NCI-H2029 treated with DMSO at 0.1 percent for 48 hours (cell line): ENCODE measurements around the gene MAP1B.

Experiments used
- DNase-seq: peaks from one replicate; lab custom pipeline; 2025; lab: John Stamatoyannopoulos, UW

MAP1B gene

DNA sequence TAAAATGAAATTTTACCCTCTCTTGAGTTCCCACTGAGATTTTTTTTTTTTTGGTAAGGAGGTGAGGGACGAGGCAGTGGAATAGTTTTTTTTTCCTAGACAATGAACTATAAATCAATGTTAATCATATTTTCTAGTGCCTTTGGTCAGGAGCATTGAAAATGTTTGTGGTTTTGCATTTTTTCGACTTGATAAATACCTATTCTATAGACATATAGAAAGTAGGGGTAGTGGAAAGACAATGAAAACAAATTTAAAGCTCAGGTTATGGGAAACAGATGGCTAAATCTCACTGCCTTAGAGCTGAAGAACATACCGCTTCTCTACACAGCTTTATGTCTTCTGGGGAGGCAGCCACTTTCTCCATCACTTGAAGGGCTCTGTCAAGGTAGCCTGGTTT is 118.5 kb downstream of the MAP1B start:
- DNase-seq = no peak

DNA sequence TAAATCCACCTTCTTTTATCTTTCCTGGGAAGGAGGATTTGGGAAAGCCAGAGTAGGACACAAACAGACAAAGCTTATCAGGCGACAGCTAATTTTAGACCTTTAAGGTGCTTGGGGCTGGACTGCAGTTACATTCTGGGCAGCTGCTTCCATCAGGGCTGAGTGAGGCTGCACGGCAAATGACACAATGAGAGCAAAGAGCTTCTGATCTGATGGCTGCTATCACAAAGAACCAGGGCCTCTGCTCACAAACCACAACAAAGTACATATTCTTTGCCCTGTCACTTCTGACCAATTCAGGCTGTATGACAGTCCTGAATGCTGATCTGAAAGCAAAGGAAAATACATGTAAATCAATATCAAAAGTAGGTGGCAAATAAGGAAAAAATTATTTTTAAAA is 119.7 kb downstream of the MAP1B start:
- DNase-seq = no peak

DNA sequence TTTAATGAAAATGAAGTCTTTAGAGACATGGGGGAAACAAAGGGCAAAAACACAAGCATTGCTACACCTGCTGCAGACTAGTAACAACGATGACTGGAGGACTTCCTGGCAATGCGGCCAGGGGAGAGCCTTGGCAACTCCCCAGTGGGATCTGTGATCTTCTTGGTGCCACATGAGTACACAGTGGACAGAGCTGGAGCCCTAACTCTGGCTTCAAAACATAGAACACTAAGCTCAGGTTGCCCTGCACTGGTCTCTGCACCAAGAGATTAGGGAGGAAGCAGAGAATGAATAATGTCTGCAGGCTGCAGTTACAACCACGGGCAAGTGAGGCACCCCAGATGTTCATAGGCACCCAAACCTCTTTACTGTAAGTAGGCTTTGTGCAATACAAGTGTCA is 121.7 kb downstream of the MAP1B start:
- peak; percentile 78 for DNase-seq

DNA sequence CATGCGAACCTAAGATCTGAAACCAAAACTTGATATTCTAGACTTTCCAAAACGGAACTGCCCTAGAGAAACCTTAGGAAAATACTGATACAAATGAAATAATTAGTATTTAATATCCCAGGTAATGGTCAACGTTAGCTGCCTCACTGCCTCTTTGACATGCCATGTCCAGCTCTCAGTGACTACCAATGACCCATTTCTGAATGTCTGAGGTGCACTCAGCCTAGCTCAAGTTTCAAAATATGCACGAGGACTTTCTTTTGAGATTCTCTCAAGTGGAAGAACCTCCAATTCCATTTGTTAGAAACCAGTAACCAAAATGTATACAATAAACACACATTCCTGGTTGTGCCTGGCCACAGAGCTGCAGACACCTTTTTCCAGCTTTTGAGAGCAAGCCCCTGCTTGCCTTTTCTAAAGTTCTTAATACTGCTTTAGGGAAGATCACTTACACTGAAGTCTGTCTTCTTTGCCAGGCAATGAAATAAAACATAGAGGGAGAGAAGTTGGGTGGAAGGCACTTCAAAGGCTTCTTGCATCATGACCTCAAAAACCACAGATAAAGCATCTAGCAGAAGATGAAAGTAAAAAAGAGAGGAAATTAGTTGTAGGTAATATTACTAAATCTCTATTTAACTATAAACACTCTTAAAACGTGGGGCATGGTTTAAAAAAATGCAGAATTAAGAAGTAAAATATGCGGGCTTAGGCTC is 124.9 kb downstream of the MAP1B start:
- no peak for DNase-seq

DNA sequence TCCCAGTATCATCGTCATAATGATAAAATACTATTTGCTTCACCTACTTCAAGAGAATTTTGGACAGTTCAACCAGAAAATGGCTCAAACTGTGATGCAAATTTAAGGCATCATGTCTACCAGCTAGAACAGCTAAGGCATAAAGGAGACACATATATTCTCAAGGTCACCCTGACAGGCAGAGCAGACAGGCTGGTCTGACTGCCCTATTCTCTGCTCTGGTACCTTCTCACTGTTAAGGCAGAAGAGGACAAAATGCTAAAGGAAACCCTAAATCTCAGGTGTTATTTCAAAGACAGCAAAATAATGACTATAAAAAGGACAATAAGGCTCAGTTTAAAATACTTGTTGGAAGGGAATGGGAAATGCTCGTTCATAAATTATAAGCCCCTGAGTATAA is 125.6 kb downstream of the MAP1B start:
- no peak for DNase-seq

DNA sequence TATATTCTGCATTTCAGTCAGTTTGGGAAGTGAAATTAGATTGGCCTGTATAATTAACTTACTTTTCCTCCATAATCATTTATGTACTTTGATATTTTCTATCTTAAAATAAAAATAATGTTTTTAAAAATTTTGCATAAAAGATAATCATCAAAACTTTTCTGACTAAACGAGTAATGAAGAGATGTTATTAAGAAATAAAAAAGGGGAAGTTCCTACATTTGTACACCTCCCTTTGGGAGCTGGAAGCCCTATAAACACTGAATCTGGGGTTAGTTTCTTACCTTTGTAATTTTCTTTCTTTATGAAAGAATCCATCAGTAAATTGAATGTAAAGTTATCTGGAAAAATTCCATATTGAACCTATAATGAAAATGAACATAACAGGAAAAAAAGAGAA is 126.6 kb downstream of the MAP1B start:
- DNase-seq = no peak

DNA sequence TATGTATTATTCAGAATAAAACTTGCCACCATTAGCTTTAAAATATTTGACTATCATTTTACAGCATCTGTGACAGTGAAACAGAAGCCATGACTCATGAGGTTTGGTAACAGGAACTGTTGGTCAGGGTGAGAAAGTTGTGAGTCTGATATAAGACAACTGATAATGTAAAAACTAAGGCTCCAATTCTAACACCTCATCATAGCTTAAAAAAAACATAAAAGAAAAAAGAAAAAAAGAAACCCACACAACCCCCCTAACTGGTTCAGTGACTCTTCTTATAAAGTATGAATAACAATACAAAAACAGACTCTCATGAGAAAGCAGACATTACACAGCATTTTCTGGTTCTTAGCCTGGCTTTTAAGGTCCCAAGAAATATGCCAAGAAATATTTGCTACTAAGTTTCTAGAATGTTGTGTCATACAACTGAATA is 127.0 kb downstream of the MAP1B start:
- no peak for DNase-seq

DNA sequence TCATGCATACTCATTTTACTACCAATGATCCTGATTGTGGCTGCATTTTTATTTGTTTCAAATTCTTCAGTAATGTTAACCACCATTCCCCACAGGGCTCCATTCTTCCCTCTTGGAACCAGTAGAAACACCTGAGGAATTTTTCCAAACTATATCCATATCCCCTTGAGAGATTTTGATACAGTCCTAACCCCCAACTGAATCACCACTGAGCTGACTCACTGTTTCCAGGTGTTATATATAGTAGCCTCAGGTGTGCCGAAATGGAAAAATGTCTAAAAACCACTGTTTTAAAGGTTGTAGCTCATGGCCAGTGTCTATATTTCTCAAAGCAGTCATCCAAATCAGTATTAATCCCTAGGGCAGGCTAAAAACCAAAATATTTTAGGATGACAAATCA is 127.6 kb downstream of the MAP1B start:
- no peak for DNase-seq

DNA sequence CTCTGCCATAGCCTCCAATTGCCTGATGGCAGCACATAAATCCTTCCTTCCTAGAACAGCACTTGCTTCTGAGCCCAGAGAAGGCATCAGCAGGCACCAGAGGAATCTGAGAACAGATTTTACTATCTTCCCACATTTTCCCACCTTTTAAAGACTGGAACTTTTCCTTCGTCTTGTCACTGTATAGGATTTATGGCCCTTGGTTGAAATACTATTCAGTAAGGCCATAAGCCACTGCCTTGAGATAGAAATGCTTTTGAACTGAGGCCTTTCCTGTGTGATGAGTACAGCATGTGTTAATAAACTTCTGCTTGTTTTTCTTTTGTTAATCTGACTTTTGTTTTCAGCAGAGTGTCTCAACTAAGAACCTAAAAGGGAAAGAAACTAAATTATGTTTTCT is 128.4 kb downstream of the MAP1B start:
- no peak for DNase-seq

DNA sequence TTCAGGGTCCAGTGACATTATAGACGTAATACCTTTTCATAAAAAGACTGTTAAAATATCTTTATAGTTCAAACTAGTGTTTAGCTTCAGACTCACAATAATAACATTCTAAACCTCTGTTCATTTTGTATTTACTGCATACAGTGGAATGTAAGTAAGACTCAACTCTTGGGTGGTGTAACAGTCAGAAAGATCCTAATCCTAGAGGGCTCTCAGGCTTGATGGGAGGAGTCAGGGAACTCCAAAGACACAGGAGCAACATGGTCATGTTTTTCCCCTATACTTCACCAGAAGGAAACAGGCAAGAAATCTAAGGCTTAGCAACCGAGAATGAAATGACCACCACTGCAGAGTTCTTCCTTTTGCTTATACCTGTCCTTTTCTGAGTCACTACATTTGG is 130.1 kb downstream of the MAP1B start:
- no peak for DNase-seq

DNA sequence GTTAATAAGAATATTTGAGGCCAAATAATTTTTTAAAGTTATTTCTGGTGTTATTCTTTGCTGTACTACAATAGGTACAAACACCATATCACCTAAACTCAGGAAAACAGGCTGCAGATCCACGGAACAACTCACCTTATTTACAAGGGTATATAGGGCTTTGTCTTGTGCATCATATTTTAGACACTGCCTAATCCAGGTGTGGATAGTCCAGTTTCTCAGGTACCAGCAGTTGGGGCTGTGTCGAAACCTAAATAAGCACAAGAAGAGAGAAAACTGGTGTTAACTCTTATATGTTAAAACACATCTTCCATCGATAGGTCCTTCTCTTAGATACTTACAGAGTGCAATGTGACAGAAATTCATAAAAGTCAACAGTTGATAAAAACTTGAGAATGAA is 130.6 kb downstream of the MAP1B start:
- DNase-seq = no peak

DNA sequence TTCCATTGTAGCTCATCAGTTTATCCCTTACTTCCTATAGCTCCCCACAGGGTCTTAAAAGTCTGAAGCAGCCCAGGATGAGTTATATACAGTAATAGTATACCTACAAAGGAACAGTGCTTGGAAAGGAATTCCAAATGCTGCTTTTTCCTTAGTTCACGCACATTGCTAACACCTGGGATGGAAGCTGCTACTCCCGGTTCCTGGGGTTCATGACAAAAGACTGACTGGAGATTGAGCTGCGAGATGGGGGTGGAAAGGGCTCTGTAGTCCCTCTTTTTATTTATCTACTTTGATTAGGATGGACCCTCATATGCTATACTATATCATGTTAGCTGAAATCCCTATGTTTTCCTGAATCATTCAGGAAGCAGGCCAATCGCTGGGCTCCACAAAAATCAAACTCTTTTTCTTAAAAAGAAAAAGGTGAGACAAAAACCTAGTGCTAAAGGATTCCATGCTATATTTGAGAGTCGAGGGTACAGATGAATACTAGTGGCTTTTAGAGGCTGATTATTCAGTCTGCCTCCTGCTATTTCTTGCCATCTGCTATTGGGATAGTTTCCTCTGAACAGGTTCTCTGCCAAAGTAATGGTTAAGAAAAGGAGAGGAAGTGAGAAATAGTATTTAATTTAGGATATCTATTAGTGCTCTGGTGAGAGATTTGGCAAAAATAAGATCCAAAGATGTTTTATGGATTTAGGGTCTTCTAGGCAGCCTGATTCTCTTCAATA is 131.6 kb downstream of the MAP1B start:
- no peak for DNase-seq

DNA sequence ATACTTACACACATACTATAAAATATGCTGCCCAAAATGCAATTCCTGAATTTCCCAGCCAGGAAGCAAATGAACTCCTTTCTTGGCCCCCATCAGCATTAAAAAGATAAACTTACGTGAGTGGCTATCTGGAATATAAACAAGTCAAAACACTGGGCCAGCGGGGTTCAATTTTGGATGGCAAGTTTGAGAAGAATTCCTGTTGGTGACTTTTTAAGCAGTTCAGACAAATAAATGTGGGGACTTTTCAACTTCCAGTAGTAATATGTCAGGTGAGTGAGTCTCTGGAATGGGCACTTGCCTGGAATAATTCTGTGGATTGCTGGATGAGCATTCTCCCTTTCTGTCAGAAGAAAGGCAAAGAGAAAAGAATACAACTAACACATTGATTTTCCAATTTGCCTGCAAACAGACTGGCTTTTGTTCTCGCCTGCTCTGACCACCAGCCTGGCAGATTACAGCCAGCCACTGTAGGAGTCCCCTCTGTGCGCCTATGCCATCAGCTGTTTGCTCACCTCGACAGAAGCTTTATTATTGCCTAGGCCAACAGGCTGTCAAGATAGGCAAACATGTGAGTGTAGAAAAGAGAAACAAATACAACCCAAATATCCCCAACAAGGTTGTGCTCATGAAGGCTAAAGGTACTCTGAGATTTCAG is 134.2 kb downstream of the MAP1B start:
- no peak for DNase-seq

DNA sequence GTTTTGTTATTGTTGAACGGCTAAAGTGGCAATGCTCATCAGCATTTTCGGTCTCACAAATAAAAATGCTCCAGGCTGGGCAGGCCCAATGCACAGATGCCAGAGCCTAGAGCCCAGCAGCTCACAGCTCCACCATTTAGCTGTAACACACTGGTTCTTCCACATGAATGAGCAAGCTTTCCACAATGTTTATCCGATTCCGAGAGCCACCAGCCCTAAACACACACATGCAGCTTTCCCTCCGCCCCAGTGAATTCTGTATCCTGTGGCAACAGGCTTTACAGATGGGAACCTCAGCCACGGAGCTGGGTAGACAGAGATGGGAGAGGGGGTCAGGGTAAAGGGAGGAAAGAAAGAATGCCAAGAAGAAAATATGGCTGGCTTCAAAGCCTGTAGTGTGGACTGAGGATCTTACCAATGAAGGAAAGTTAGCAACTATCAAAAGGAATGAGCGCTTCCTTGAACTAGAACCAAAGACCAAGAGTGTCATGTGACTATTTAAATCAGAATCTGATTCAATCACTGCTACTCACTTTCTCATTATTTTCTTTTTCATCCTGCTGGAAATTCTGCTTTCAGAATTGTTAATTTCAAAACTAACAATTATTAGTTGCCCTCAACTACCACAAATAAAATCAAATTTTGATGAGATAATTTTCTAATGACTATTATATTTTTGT is 135.7 kb downstream of the MAP1B start:
- DNase-seq = no peak

DNA sequence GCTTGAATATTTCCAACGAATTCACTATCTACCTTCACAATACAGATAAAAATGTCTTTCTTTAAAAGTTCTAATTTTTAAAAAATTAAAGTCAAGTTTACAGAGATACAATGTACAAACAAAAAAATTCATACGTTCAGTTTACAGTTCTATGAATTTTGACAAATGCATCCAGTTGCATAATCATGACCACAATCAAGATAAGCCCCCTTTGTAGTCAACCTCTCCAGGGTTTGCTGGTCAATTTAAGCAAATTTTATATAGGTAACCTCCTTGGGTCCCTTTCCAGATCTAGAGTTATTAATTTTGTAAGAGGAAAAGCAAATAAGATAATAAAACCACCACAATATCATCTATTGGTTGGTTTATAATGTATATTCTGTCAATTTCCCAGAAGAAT is 136.4 kb downstream of the MAP1B start:
- no peak for DNase-seq

DNA sequence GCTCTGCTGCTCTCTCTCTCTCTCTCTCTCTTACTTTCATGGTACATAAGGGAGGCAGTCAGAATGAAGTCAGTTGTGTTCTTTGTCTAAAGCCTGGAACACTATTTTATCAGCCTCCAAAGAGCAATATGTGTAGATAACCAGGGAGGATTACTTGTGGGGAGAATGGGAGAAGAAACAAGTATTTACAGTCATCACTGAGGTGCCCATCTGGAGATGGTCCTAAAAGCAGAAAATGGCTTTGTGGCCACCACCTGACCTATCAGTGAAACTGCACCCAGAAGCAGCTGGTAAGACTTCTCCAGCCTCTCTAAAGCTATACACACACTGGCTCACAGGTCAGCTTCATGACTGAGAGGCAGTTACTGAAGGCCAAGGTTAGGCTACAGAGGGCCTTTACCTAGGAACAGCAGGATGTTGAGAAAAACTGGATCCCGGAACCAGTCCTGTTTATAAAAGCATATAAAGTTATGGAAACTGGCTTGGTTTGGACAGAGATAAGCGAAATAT is 137.6 kb downstream of the MAP1B start:
- DNase-seq = peak; percentile 56

DNA sequence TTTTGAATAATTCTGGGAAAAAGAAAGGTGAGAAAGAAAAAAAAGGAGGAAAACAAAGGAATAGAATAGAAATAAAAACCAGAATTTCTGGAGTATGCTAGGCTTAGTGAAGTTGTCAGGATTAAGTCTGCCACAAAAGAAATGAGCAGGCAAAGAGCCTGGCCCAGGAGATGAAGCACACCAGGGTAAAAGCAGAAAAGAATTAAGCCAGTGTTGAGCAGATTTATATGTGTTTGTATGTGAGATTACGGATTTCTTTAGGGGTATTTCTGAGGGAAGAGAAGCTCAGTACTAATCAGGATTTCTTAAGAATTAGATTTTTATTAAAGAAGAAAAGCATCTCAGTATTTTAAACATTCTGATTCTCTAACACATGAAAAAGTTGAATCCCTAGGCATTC is 138.3 kb downstream of the MAP1B start:
- no peak for DNase-seq

DNA sequence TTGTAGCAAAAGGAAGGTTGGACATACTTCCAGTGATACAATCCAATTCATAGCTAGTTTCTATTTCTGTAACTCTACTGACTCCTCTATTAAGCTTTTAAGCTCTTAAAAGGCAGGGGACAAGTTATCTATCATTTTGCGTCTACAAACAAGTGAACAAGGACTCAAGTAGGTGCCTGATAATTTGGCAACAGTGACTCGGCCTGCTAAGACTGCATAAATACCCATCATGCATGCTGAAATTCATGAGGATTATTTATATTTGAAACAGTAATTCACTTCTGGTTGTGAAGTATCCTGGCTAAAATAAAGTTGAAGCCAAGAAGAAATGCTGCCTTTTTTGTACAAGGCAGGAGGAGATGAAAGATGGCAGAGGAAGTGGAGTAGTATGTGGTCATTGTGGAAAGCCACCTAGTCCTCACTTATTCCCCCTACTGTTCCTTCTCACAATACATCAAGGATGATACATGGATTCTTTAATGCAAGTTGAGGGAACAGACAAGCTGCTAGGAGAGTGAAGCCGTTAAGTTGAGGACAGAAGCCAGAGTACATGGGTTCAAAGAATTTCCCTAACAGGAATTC is 138.8 kb downstream of the MAP1B start:
- DNase-seq = no peak

DNA sequence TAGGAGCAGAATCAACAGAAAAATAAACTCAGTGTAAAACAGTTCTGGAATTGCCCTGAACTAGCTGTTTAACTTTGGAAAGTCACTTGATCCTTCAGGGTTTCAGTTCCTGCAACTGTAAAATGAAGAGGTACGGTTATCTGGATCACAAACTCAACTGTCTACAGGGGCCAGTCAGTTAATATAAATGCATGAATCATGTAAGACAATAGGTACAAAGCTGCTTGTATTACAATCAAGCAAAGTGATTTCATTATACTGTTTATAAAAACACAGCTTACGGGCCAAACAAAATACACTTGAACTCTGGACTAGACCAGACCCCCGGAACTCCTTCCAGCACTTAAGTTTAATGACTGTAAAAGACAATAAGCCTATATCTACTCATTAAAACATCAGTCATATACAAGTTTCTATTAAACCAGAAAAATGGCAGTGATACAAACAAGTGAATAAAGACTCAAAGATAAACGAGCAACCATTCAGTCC is 139.7 kb downstream of the MAP1B start:
- peak; percentile 40 for DNase-seq

DNA sequence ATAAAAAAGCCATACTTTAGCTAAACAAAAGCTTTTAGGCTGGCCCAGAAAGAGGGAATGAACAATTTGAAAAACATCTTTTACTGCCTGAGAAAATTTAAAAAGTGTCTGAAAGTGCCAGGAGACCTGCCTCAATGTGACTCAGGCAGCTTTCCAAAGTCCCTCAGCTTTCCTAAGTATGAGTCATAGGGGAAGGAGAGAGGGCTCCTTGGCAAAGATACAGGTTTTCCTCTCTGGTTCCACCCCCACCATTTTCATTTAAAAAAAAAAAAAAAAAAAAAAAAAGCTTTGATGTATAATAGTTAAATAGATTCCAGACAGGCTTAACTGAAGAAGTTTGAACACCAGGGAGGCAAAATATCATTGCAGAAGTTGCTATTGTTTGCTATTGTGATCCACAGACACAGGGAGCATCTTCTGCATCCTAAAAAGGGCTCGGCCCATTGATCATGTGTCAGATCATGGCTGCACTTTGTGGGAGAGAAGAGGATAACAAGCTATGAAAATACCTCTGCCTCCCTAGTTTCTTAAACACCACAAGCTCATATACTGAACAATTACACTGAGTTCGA is 141.2 kb downstream of the MAP1B start:
- peak; percentile 39 for DNase-seq

DNA sequence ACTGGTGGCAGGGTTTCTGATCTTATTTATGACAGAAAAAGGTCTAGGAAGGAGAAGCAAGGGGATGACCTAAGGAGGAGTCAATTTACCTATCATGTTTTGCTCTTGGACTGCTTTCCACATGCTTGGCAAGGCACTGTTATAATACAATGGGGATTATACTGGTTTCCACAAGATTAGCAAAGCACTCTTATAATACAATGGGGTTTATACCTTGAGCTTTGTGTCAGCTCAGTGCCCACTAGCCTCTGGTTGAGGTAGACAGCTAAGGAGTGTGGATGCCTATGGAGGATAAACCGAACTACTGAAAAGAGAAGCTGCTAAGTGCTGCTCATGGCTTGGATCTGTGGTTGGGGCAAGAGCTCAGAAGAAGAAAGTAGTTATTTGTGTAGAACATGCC is 144.1 kb downstream of the MAP1B start:
- DNase-seq = no peak

DNA sequence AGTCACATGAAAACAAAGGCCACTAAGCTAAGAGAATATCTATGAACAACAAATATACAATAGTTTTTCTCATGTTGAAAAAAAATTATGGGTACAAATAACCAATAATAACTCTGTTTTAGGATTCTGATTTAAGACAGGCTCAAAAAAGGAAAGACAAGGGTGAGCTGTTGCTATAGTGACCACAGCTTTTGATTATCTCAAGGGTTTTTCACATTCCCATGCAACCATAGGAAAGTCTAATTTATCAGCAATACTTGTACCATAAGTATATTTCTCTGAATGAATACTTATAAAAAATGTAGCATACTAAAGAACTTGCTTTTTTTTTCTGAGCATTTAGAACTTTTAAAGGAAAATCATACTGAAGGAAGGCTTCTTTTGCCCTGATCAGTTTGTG is 144.7 kb downstream of the MAP1B start:
- DNase-seq = no peak
